ENCODE results near the gene UMODL1. TPM values are rescaled to one million over a fixed set of nuclear protein-coding genes. Genes with fewer than 3 reads are reported as not detected.
"Not testable (repeated sequence)": the region's sequence is repeated elsewhere in the genome, so short reads cannot be mapped to it uniquely, and the experiment has no call there.

The UMODL1 gene
- polyA plus RNA-seq, 4 donors: 0.05 to 0.27 (median 0.09) TPM; not detected in 1

DNA sequence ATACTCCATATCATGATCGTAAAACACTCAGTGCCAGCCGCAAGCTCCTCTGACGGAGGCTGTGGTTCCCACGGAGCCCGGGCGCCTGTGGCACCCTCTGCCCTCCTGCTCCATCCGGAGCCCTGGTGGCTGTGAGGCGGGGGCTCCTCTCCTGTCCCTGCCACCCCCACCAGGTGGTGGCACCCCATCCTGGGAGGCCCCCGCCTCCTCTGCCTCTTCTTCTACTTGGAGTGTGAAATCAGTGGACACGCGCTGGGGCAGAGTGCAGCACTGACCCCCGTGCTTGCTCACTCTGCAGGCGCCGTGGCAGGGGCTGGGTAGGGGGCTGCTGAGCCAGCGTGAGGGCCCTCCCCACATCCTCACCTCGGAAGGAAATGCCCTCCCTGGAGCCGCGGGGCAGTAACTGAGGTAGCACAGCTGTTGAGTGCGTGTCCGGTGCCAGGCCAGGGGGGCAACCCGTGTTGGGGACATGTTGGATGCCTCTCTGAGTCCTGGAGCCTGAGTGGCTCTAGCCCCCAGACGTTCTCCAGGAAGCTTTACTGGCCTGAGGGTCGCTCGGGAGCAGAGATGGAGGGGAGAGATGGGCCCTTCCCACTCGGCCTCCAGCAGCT is 89.1 kb downstream of the UMODL1 start:
- no peak for DNase-seq (ENCODE audit: low read depth in 4 of 4, low spot score in 2 of 4)

DNA sequence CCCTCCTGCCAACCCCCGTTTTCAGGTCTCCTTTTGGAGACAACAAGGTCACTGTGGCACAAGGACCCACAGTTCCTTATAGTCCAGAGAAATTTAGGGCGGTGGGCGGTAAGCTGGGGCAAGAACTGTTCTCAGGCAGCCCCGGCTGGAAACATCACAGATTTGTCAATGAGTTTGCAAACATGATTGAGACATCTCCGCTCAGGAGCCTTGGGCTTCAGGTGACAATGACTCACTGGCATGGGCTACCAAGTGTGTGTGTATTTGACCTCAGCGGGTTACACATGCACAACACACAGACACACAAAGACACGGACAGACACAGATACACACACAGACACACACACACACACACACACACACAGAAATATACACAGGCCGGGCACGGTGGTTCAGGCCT is 89.6 kb downstream of the UMODL1 start:
- DNase-seq (ENCODE audit: low read depth in 4 of 4, low spot score in 2 of 4): no peak

DNA sequence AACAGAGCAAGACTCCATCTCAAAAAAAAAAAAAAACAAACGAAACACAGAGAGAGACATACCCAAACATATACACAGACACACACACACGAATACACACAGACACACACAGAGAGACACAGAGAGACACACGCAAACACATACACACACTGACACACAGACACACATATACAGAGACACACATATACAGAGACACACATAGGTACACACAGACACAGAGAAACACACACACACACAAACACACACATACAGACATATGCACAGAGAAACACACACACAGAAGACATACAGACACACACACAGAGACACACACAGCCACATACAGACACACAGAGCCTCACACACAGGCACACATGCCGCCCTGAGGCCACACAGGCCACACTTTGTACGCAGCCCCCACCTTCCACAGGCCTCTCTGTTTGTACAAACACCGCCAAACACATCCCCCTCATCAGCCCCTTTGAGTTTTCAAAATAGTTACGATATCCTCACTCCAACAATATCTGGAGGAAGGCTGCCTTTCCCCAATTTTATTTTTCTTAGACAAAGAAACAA is 90.4 kb downstream of the UMODL1 start:
- no peak for DNase-seq (ENCODE audit: low read depth in 4 of 4, low spot score in 2 of 4)

DNA sequence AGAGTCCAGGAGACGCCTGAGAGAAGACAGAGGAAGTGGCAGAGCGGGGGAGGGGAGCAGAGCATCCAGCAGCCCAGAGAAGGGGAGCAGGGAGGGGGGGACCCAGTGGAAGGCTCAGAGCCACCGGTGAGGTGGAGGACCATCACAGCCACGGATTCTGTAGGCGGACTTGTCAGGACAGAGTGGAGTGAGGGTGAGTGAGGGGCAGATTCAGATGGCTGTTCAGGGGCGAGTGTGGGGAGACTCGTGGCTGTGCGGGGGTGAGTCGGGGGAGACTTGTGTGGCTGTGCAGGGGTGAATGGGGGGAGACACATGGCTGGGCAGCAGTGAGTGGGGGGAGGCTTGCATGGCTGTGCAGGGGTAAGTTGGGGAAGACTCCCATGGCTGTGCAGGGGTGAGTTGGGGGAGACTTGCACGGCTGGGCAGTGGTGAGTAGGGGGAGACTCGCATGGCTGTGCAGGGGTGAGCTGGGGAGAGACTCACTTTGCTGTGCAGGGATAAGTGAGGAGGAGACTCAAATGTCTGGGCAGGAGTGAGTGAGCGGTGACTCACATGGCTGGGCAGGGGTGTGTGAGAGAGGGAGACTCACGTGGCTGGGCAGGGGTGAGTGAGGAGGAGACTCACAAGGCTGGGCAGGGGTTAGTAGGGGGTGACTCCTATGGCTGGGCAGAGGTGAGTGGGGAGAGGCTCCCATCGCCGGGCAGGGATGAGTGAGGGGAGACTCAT is 91.0 kb downstream of the UMODL1 start:
- no peak for DNase-seq (ENCODE audit: low read depth in 4 of 4, low spot score in 2 of 4)

DNA sequence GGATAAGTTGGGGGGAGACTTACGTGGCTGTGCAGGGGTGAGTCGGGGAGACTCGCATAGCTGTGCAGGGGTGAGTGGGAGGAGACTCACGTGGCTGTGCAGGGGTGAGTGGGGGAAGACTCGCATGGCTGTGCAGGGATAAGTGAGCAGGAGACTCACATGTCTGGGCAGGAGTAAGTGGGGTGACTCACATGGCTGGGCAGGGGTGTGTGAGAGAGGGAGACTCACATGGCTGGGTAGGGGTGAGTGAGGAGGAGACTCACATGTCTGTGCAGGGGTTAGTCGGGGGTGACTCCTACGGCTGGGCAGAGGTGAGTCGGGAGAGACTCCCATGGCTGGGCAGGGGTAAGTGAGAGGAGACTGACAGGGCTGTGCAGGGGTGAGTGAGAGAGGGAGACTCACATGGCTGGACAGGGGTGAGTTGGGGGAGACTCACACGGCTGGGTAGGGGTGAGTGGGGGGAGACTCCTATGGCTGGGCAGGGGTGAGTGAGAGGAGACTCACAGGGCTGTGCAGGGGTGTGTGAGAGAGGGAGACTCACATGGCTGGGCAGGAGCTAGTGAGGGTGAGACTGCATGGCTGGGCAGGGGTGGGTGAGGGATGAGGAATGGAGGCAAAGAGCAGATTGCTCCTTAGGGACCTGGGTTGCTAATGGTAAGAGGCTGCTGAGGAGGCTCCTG is 91.9 kb downstream of the UMODL1 start:
- DNase-seq (ENCODE audit: low read depth in 4 of 4, low spot score in 2 of 4): no peak

DNA sequence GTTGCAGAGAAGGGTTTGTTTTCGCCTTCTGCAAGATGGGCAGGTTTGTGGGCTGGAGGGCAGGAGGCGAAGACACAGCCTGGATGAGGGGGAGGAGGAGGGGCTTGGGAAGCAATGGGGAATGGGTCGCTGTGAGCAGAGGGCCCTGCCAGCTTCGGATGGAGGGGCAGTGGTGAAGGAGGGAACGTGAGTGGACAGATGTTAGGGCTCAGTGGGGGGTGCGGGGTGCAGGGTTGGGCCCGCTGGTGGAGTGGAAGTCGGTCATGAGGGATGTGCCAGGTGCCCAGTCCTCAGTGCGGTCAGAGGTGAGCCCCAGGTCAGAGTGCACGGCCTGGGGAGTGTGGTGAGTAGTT is 92.4 kb downstream of the UMODL1 start:
- no peak for DNase-seq (ENCODE audit: low read depth in 4 of 4, low spot score in 2 of 4)

DNA sequence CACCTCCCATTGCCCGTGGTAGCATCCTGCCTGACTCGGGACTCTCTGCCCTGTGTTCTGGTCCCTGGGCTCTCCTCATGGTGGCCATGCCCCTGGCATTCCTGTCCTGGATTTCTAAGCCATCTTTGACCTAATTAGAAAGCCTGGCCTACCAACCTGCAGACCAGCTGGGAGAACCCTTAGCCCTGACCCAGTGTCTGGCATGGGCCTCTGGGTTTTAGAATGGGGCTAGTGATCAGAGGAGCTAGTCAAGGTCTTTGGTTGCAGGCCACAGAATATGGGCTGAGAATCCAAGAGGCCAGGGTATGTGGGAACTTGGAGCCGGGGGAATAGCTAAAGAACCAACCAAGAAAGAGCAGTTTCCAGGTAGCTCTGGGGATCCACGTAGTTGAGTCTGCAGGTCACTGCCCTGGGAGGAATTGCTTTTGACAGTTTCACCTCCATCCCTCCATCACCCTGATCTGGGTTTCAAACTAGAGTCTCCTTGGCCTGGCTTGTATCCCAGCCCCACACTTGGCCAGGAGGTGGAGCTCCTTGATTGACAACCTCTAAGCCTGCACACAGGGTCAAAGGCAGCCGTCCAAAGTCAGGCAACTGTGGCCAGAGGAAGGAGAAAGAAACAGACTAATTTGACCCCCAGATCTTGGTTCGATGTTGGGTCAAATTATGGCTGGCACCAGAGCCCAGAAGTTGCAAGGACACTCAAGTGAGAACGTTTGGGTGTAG is 93.1 kb downstream of the UMODL1 start:
- no peak for DNase-seq (ENCODE audit: low read depth in 4 of 4, low spot score in 2 of 4)

DNA sequence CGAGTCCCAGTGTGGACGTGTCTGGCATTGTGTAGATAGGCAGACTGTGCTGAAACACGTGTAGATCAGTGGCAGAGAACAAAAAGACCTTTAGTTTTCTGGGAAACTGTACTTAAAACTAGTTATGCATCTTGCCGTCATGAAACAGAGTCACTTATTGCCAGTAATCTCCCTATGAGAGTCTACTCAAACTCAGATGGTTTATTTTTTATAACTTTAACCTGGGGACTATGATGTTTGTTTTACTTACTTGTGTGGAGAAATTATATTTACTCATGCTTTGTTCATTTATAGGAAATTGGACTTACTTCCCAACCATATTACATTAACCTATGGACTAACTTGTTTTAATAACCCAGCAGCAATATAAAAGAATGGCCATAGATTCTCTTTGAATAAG is 93.7 kb downstream of the UMODL1 start:
- DNase-seq (ENCODE audit: low read depth in 4 of 4, low spot score in 2 of 4): no peak

DNA sequence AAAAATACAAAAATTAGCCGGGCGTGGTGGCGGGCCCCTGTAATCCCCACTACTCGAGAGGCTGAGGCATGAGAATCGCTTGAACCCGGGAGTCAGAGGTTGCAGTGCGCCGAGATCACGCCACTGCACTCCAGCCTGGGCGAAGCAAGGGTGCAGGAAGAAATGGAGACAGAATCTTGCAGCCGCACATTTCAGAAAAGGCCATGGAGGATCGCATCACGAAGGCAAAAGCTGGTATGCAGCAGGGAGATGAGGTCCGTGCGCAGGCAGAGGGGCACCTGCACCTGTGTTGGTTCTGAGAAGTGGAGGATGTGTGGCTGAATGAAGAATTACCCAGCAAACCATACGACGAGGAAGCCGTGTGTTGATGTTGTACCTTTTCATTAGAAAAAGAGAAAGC is 94.8 kb downstream of the UMODL1 start:
- no peak for DNase-seq (ENCODE audit: low read depth in 4 of 4, low spot score in 2 of 4)

DNA sequence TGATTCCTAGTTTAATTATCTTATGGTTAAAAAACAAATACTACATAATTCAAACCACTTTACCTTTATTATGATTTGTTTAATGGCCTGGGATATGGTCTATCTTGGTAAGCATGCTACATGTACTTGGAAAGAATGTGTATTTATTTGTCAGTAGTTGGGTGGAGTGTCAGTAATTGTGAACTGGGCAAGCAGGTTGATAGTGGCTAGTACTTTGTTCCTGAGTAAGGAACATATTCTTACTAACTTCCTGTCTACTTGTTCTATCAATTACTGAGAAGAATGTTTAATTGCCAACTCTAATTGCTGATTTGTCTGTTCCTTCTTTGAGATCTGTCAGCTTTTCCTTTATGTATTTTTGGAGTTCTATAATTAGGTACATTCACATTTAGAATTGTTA is 98.6 kb downstream of the UMODL1 start:
- DNase-seq (ENCODE audit: low read depth in 4 of 4, low spot score in 2 of 4): no peak

DNA sequence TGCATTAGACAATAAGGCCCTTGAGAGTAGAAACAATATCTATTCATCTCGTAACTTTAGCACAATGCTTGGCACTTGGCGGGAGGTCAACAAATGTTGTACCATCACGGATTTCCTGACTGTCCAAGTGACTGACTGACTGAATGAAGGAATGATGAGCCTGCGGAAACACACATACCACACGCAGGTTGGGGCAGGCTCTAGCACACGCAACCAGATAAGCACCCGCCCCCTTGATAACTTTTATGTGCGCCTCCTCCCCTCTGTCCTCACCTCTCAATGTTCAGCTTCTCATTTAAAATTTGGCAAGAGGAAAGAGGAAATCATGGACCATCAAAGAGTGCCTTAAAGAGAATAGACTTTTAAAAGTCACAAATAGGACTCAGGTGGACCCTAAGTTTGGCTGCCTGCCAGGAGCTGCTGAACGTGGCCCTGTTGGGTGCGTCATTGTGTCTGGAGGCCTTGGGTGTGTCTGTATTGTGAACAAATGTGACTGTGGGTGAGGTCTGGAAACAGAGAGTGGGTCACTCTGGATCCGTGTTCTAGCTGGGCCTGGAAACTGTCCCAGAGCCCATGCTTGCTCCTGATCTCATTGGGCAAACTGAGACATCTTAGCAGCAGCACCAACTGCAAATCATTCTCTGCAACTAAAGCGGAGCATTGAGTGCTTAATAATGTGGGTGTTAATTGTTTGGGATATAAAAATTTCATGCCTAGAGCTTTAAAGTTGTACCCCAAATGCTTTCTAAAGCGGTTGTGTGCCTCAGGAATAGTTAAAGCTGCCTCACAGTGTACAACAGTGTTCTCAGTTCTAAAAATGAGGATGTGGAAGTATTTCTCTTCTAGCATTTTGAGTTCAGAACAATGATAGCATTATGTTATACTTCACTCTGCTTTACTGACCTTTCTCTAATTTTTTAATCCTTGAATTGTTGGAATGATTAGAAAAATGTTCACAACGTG is 100.3 kb downstream of the UMODL1 start:
- DNase-seq (ENCODE audit: low read depth in 4 of 4, low spot score in 2 of 4): no peak

DNA sequence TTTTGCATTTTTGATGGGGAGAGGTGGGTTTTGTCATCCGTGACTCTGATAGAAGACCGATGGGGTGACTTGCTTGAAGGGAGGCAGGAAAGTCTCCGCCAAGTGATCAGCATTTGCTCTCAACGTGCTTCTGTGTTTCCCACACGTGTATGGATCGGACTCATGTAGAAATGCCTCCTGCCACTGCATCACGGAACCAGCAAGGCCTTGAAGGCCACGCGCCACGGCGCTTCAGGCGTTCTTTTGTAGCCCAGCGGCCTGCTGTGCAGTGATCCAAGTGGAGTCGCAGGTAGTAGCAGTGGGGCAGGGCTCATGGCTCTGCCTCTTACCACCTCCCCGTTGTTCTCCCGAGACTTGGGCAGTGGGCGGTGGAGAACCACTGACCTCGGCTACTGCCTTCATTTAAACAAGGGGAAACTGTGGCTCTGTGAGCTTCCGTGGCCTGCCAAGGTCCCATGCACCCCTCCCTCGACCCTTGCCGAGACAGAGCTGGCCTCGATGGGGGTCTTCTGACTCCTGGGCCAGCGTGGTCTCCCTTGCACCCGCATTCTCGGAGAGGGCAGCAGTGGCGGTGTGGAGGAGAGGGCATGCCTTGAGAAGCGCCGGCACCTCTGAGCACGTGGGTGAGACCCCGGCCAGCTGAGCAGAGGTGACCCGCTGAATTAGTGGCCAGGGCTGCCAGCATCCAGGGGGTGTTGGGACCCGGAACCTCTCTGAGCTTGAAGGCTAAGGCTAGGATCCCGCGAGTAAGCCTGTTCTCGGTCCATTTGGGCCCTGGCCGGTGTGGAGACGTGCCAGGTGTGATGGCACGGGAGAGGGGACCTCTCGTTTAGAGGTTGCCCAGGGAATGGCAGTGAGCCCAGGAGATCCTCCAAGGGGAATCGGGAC is 101.7 kb downstream of the UMODL1 start:
- no peak for DNase-seq (ENCODE audit: low read depth in 4 of 4, low spot score in 2 of 4)

DNA sequence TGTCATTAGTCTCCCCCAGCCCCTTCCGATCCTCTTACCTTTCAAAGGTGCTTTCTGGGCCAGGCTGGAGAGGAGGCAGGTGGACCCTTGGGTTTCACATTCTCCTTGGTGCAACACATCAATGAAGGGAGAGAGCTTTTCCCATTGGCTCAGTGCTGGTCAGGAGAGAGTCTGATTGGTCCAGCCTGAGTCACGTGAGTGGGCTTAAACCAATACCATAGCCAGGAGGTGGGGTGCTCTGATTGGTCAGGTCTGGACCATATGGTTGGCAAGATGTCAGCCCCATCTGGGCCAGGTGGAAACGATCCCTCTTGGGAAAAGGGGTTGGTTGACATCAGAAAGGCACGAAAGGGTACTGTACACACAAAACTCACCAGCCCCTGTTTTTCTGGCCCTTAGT is 103.1 kb downstream of the UMODL1 start:
- no peak for DNase-seq (ENCODE audit: low read depth in 4 of 4, low spot score in 2 of 4)

DNA sequence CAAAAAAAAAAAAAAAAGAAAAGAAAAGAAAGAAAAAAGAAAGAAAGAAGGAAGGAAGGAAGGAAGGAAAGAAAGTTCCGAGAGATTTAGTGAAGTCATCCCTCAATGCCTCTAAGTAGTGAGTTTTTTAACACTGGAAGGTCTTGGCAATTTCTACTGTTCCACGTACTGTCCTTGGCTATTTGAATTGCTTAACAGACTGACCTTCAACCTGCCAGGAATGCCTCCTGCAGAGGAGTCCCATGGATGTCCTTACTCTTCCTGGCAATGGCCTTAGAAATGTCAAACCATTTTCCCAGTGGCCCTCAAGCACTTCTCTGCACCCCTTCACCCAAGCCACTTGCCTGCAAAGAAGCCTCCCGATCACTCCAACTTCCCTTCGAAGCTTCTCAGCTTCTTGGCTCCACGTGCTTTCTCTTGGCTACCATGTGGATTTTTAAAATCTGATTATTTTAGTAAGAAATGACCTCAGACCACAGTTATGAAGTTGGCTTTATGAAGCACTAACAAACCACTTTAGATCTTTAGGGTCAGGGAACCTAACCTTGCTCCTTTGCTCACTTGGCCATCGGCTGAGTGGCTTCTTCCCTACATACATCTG is 104.1 kb downstream of the UMODL1 start:
- no peak for DNase-seq (ENCODE audit: low read depth in 4 of 4, low spot score in 2 of 4)

DNA sequence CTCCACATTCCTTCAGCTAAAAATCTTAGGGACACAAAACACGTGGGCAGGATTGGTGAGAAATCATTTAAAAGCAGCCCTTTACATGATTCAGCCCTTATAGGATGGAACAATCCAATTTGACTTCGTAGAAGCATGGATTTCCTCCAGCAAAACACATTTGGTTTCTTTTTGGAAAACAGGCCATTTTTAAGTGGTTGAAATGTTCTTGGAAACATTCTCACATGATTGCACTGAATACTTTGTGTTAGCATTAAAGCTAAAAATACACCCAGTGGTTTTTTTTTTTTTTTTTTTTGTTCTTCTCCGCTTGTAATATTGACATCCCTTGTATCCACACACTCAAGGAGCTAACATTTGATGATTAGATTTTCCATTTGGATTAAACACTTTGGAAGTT is 105.7 kb downstream of the UMODL1 start:
- DNase-seq (ENCODE audit: low read depth in 4 of 4, low spot score in 2 of 4): no peak

DNA sequence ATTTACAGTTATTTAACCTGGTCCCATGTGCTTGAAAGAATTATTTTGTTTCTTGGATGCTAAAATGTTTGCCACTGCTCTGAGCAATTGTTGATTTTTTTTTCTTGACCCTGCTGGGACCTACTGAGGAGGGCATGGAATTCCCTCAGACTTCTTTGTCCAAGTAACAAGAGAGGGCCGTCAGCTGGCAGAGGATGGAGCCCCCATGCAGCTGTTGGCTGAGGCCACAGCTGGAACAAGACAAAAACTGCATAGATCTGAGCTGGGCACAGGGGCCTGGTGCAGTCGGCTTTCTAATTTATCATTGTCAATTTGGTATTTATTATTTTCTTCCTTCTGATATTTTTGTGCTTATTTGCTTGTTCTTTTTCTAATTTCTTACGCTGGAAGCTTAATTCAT is 108.2 kb downstream of the UMODL1 start:
- no peak for DNase-seq (ENCODE audit: low read depth in 4 of 4, low spot score in 2 of 4)

DNA sequence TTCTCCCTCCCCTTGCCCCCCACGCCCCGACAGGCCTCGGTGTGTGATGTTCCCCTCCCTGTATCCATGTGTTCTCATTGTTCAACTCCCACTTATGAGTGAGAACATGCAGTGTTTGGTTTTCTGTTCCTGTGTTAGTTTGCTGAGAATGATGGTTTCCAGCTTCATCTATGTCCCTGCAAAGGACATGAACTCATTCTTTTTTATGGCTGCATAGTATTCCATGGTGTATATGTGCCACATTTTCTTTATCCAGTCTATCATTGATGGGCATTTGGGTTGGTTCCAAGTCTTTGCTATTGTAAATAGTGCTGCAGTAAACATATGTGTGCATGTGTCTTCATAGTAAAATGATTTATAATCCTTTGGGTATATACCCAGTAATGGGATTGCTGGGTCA is 108.9 kb downstream of the UMODL1 start:
- not testable (repeated sequence) for DNase-seq (ENCODE audit: low read depth in 4 of 4, low spot score in 2 of 4)

DNA sequence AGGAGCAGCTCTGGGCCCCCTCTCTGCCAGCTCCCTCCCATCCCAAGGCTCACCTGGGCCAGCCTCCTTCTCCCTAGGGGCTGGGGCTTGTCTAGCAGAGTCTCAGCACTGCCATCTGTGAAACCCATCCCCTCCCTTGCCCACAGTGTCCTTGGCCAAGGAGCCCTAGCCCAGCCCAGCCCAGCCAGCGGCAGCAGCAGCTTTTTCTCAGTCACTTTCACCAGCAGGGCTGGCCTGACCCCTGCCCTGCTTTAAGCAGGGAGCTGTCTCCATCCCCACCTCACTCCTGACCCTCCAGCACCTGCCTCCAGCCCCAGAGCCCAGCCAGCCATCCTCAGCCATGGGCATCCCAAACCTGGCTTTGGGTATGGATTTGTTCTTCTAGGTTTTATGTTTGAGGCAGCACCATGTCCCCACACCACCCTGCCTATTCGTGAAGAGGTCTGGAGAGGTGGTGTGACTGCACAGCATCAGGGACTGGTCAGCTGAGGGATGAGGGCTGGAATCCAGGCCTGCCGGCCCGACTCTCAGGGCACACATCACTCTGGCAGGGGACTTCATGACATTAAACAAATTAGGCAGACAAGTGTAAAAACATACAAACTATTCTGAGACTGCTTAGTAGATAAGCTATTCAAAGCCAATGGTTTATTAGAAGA is 111.7 kb downstream of the UMODL1 start:
- no peak for DNase-seq (ENCODE audit: low read depth in 4 of 4, low spot score in 2 of 4)
